ENCODE measurements around the gene ASIC3.

DNA sequence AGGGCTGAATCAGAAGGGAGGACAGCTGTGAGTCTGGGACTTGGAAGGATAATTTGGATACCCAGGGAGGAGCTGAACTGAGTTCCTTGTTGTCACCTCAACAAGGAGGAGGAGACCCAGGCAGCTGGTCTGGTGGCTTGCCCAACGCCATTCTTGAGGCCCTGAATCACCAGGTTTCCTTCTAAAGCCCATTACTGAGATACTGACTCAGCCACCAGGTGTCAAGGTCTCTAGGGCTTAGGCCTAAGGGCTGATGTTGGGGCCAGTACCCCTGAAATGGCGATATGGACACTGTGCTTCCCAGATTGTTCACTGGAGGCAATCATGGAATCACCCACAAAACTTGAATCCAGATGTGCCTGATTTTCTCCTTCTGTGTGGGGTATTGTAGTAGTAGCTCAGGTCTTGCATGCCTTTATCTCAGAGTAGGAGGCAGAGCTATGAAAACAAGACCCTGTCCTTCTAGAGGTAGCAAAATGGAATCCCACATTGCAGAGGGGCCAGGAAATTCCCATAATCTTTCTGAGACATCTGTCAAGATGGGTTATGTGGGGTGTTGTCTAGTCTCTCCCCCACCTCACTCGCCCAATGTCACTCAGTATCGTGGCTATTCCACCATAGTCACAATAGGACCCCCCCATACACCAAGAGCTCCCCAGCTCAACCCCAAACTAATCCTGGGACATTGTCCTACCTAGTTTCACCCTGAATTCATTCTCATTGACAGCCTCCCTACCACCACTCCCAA is 22.2 kb upstream of the ASIC3 start:
- TF ChIP-seq, protein P1, sequence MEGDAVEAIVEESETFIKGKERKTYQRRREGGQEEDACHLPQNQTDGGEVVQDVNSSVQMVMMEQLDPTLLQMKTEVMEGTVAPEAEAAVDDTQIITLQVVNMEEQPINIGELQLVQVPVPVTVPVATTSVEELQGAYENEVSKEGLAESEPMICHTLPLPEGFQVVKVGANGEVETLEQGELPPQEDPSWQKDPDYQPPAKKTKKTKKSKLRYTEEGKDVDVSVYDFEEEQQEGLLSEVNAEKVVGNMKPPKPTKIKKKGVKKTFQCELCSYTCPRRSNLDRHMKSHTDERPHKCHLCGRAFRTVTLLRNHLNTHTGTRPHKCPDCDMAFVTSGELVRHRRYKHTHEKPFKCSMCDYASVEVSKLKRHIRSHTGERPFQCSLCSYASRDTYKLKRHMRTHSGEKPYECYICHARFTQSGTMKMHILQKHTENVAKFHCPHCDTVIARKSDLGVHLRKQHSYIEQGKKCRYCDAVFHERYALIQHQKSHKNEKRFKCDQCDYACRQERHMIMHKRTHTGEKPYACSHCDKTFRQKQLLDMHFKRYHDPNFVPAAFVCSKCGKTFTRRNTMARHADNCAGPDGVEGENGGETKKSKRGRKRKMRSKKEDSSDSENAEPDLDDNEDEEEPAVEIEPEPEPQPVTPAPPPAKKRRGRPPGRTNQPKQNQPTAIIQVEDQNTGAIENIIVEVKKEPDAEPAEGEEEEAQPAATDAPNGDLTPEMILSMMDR (IDR thresholded peaks at IDR 0.05) = no peak
- TF ChIP-seq POLR2A (IDR thresholded peaks at IDR 0.05) = no peak

Data from Peyer's patch (tissue), 4 donors.